Measurements from ENCODE around the gene CCZ1B.
"Not testable (repeated sequence)": the region's sequence is repeated elsewhere in the genome, so short reads cannot be mapped to it uniquely, and the experiment has no call there.

The CCZ1B gene

GRCh38 chr7:6831018-6831725 lies 5.1 kb upstream of the CCZ1B start:
- Histone ChIP-seq H3K9me3 (ENCODE audit: control insufficient read depth in 1 of 2, low read length in 2 of 2) (no peaks in the 10 kb centered on the region), H3K36me3 (ENCODE audit: control insufficient read depth in 1 of 2, insufficient read depth in 2 of 2, low read length in 2 of 2) (no peaks in the 10 kb centered on the region), H3K4me3 (ENCODE audit: low read depth in 1 of 2, low read length in 2 of 2) (no peak overlapping the region), H3K27me3 (ENCODE audit: control insufficient read depth in 1 of 2, insufficient read depth in 2 of 2, low read length in 2 of 2) (no peaks in the 10 kb centered on the region), H3K9ac (ENCODE audit: low read depth in 1 of 2, low read length in 2 of 2) (no peak overlapping the region), H3K4me1 (ENCODE audit: control insufficient read depth in 1 of 2, insufficient read depth in 2 of 2, low read length in 2 of 2) (no peaks in the 10 kb centered on the region), H3K27ac (ENCODE audit: low read depth, low read length) (no peak overlapping the region)

- not testable (repeated sequence) for H3K4me3 ChIP-seq (ENCODE audit: low read depth in 1 of 2, low read length in 2 of 2); H3K27ac ChIP-seq (ENCODE audit: low read depth, low read length); H3K36me3 ChIP-seq (ENCODE audit: control insufficient read depth in 1 of 2, insufficient read depth in 2 of 2, low read length in 2 of 2); H3K9me3 ChIP-seq (ENCODE audit: control insufficient read depth in 1 of 2, low read length in 2 of 2); H3K9ac ChIP-seq (ENCODE audit: low read depth in 1 of 2, low read length in 2 of 2); H3K4me1 ChIP-seq (ENCODE audit: control insufficient read depth in 1 of 2, insufficient read depth in 2 of 2, low read length in 2 of 2); H3K27me3 ChIP-seq (ENCODE audit: control insufficient read depth in 1 of 2, insufficient read depth in 2 of 2, low read length in 2 of 2)
Observed at GRCh38 chr7:6830026-6830425, 4.0 kb upstream of the CCZ1B start.

- not testable (repeated sequence) for H3K4me1 ChIP-seq (ENCODE audit: control insufficient read depth in 1 of 2, insufficient read depth in 2 of 2, low read length in 2 of 2); H3K36me3 ChIP-seq (ENCODE audit: control insufficient read depth in 1 of 2, insufficient read depth in 2 of 2, low read length in 2 of 2); H3K9me3 ChIP-seq (ENCODE audit: control insufficient read depth in 1 of 2, low read length in 2 of 2); H3K4me3 ChIP-seq (ENCODE audit: low read depth in 1 of 2, low read length in 2 of 2); H3K27me3 ChIP-seq (ENCODE audit: control insufficient read depth in 1 of 2, insufficient read depth in 2 of 2, low read length in 2 of 2); H3K9ac ChIP-seq (ENCODE audit: low read depth in 1 of 2, low read length in 2 of 2); H3K27ac ChIP-seq (ENCODE audit: low read depth, low read length)
Observed at GRCh38 chr7:6829616-6830015, 3.5 kb upstream of the CCZ1B start.

- not testable (repeated sequence) for H3K9me3 ChIP-seq (ENCODE audit: control insufficient read depth in 1 of 2, low read length in 2 of 2); H3K27me3 ChIP-seq (ENCODE audit: control insufficient read depth in 1 of 2, insufficient read depth in 2 of 2, low read length in 2 of 2); H3K4me3 ChIP-seq (ENCODE audit: low read depth in 1 of 2, low read length in 2 of 2); H3K27ac ChIP-seq (ENCODE audit: low read depth, low read length); H3K9ac ChIP-seq (ENCODE audit: low read depth in 1 of 2, low read length in 2 of 2); H3K36me3 ChIP-seq (ENCODE audit: control insufficient read depth in 1 of 2, insufficient read depth in 2 of 2, low read length in 2 of 2); H3K4me1 ChIP-seq (ENCODE audit: control insufficient read depth in 1 of 2, insufficient read depth in 2 of 2, low read length in 2 of 2)
Observed at GRCh38 chr7:6827180-6827579, 1.1 kb upstream of the CCZ1B start.

GRCh38 chr7:6825236-6826125 lies 594 bp downstream of the CCZ1B start:
- H3K9ac ChIP-seq (ENCODE audit: low read depth in 1 of 2, low read length in 2 of 2); H3K4me3 ChIP-seq (ENCODE audit: low read depth in 1 of 2, low read length in 2 of 2); H3K27ac ChIP-seq (ENCODE audit: low read depth, low read length); H3K36me3 ChIP-seq (ENCODE audit: control insufficient read depth in 1 of 2, insufficient read depth in 2 of 2, low read length in 2 of 2); H3K9me3 ChIP-seq (ENCODE audit: control insufficient read depth in 1 of 2, low read length in 2 of 2); H3K27me3 ChIP-seq (ENCODE audit: control insufficient read depth in 1 of 2, insufficient read depth in 2 of 2, low read length in 2 of 2); H3K4me1 ChIP-seq (ENCODE audit: control insufficient read depth in 1 of 2, insufficient read depth in 2 of 2, low read length in 2 of 2): not testable (repeated sequence)

- H3K4me3 ChIP-seq (ENCODE audit: low read depth in 1 of 2, low read length in 2 of 2); H3K9ac ChIP-seq (ENCODE audit: low read depth in 1 of 2, low read length in 2 of 2); H3K36me3 ChIP-seq (ENCODE audit: control insufficient read depth in 1 of 2, insufficient read depth in 2 of 2, low read length in 2 of 2); H3K27ac ChIP-seq (ENCODE audit: low read depth, low read length); H3K4me1 ChIP-seq (ENCODE audit: control insufficient read depth in 1 of 2, insufficient read depth in 2 of 2, low read length in 2 of 2); H3K9me3 ChIP-seq (ENCODE audit: control insufficient read depth in 1 of 2, low read length in 2 of 2); H3K27me3 ChIP-seq (ENCODE audit: control insufficient read depth in 1 of 2, insufficient read depth in 2 of 2, low read length in 2 of 2): not testable (repeated sequence)
Observed at GRCh38 chr7:6821622-6822021, 4.5 kb downstream of the CCZ1B start.

- H3K4me3 ChIP-seq (ENCODE audit: low read depth in 1 of 2, low read length in 2 of 2); H3K27me3 ChIP-seq (ENCODE audit: control insufficient read depth in 1 of 2, insufficient read depth in 2 of 2, low read length in 2 of 2); H3K36me3 ChIP-seq (ENCODE audit: control insufficient read depth in 1 of 2, insufficient read depth in 2 of 2, low read length in 2 of 2); H3K4me1 ChIP-seq (ENCODE audit: control insufficient read depth in 1 of 2, insufficient read depth in 2 of 2, low read length in 2 of 2); H3K9me3 ChIP-seq (ENCODE audit: control insufficient read depth in 1 of 2, low read length in 2 of 2); H3K9ac ChIP-seq (ENCODE audit: low read depth in 1 of 2, low read length in 2 of 2); H3K27ac ChIP-seq (ENCODE audit: low read depth, low read length): not testable (repeated sequence)
Observed at GRCh38 chr7:6815470-6815869, 10.6 kb downstream of the CCZ1B start.

GRCh38 chr7:6813011-6813410 lies 13.1 kb downstream of the CCZ1B start:
- not testable (repeated sequence) for H3K36me3 ChIP-seq (ENCODE audit: control insufficient read depth in 1 of 2, insufficient read depth in 2 of 2, low read length in 2 of 2); H3K9ac ChIP-seq (ENCODE audit: low read depth in 1 of 2, low read length in 2 of 2); H3K4me3 ChIP-seq (ENCODE audit: low read depth in 1 of 2, low read length in 2 of 2); H3K27me3 ChIP-seq (ENCODE audit: control insufficient read depth in 1 of 2, insufficient read depth in 2 of 2, low read length in 2 of 2); H3K4me1 ChIP-seq (ENCODE audit: control insufficient read depth in 1 of 2, insufficient read depth in 2 of 2, low read length in 2 of 2); H3K9me3 ChIP-seq (ENCODE audit: control insufficient read depth in 1 of 2, low read length in 2 of 2); H3K27ac ChIP-seq (ENCODE audit: low read depth, low read length)

- H3K27ac ChIP-seq (ENCODE audit: low read depth, low read length); H3K4me1 ChIP-seq (ENCODE audit: control insufficient read depth in 1 of 2, insufficient read depth in 2 of 2, low read length in 2 of 2); H3K36me3 ChIP-seq (ENCODE audit: control insufficient read depth in 1 of 2, insufficient read depth in 2 of 2, low read length in 2 of 2); H3K27me3 ChIP-seq (ENCODE audit: control insufficient read depth in 1 of 2, insufficient read depth in 2 of 2, low read length in 2 of 2); H3K4me3 ChIP-seq (ENCODE audit: low read depth in 1 of 2, low read length in 2 of 2); H3K9ac ChIP-seq (ENCODE audit: low read depth in 1 of 2, low read length in 2 of 2); H3K9me3 ChIP-seq (ENCODE audit: control insufficient read depth in 1 of 2, low read length in 2 of 2): not testable (repeated sequence)
Observed at GRCh38 chr7:6807959-6808358, 18.1 kb downstream of the CCZ1B start.

- H3K4me1 ChIP-seq (ENCODE audit: control insufficient read depth in 1 of 2, insufficient read depth in 2 of 2, low read length in 2 of 2); H3K4me3 ChIP-seq (ENCODE audit: low read depth in 1 of 2, low read length in 2 of 2); H3K27me3 ChIP-seq (ENCODE audit: control insufficient read depth in 1 of 2, insufficient read depth in 2 of 2, low read length in 2 of 2): not testable (repeated sequence)
Observed at GRCh38 chr7:6807393-6807918, 18.6 kb downstream of the CCZ1B start.

More at GRCh38 chr7:6807393-6807918, 18.6 kb downstream of the CCZ1B start:
- not testable (repeated sequence) for H3K36me3 ChIP-seq (ENCODE audit: control insufficient read depth in 1 of 2, insufficient read depth in 2 of 2, low read length in 2 of 2); H3K27ac ChIP-seq (ENCODE audit: low read depth, low read length); H3K9me3 ChIP-seq (ENCODE audit: control insufficient read depth in 1 of 2, low read length in 2 of 2); H3K9ac ChIP-seq (ENCODE audit: low read depth in 1 of 2, low read length in 2 of 2)

All from duodenal mucosa (tissue), 2 donors.